H9 (cell line): ENCODE measurements around the gene CACHD1. TPM values are rescaled to one million over a fixed set of nuclear protein-coding genes. Genes with fewer than 3 reads are reported as not detected.

ENCODE experiments used
- DNase-seq: peaks from one replicate; pipeline ENCODE4 v3.0.0-alpha.2; 2017
- H2AFZ ChIP-seq: one replicate; pipeline ENCODE4 v1.6.1; 2013; ENCODE audit warnings: mild to moderate bottlenecking, low read length, control low read depth, moderate library complexity
- H2AK5ac ChIP-seq: 2 replicates; pipeline ENCODE4 v1.6.1; 2013; ENCODE audit warnings: low read length, control low read depth, mixed read lengths; ENCODE audit not compliant: insufficient read length
- H2BK120ac ChIP-seq: one replicate; pipeline ENCODE4 v1.6.1; 2013; ENCODE audit warnings: low read depth, mild to moderate bottlenecking, low read length, control low read depth, inconsistent platforms; ENCODE audit not compliant: poor library complexity, severe bottlenecking
- H2BK12ac ChIP-seq: 2 replicates; pipeline ENCODE4 v1.6.1; 2013; ENCODE audit warnings: low read length, control low read depth, mixed read lengths, low read depth; ENCODE audit not compliant: insufficient read length
- H2BK15ac ChIP-seq: 2 replicates; pipeline ENCODE4 v1.6.1; 2013; ENCODE audit warnings: low read depth, low read length, control low read depth
- H2BK20ac ChIP-seq: one replicate; pipeline ENCODE4 v1.6.1; 2013; ENCODE audit warnings: low read depth, mild to moderate bottlenecking, low read length, control low read depth, inconsistent platforms; ENCODE audit not compliant: poor library complexity, severe bottlenecking
- H2BK5ac ChIP-seq: 2 replicates; pipeline ENCODE4 v1.6.1; 2013; ENCODE audit warnings: low read length, control low read depth, mixed read lengths; ENCODE audit not compliant: insufficient read length
- H3K14ac ChIP-seq: 2 replicates; pipeline ENCODE4 v1.6.1; 2013; ENCODE audit warnings: low read length, control low read depth; ENCODE audit not compliant: insufficient read depth
- H3K18ac ChIP-seq: 2 replicates; pipeline ENCODE4 v1.6.1; 2013; ENCODE audit warnings: low read depth, mild to moderate bottlenecking, mixed read lengths, low read length, control low read depth; ENCODE audit not compliant: insufficient read length
- H3K23ac ChIP-seq: 2 replicates; pipeline ENCODE4 v1.6.1; 2013; ENCODE audit warnings: low read length, control low read depth, mixed read lengths, low read depth; ENCODE audit not compliant: insufficient read length
- H3K23me2 ChIP-seq: 2 replicates; pipeline ENCODE4 v1.6.1; 2013; ENCODE audit warnings: low read depth, mild to moderate bottlenecking, mixed read lengths, low read length, control low read depth; ENCODE audit not compliant: insufficient read length, poor library complexity, severe bottlenecking
- H3K27ac ChIP-seq: 2 replicates; pipeline ENCODE4 v1.5.1; 2013; ENCODE audit warnings: low read length, control low read depth, mixed read lengths, low read depth; ENCODE audit not compliant: insufficient read length
- H3K27me3 ChIP-seq: 2 replicates; pipeline ENCODE4 v1.6.1; 2013; ENCODE audit warnings: low read length, control low read depth, inconsistent platforms; ENCODE audit not compliant: insufficient read depth
- H3K4ac ChIP-seq: 2 replicates; pipeline ENCODE4 v1.6.1; 2013; ENCODE audit warnings: low read depth, mild to moderate bottlenecking, control low read depth, inconsistent platforms, low read length, moderate library complexity
- H3K4me1 ChIP-seq: 2 replicates; pipeline ENCODE4 v1.6.1; 2013; ENCODE audit warnings: low read length, control low read depth, inconsistent platforms; ENCODE audit not compliant: insufficient read depth
- H3K4me2 ChIP-seq: 2 replicates; pipeline ENCODE4 v1.6.1; 2013; ENCODE audit warnings: low read length, control low read depth, mixed read lengths; ENCODE audit not compliant: insufficient read length, insufficient read depth
- H3K56ac ChIP-seq: 2 replicates; pipeline ENCODE4 v1.6.1; 2013; ENCODE audit warnings: low read depth, mild to moderate bottlenecking, mixed read lengths, low read length, control low read depth; ENCODE audit not compliant: insufficient read length
- H3K79me1 ChIP-seq: 2 replicates; pipeline ENCODE4 v1.6.1; 2013; ENCODE audit warnings: low read depth, mild to moderate bottlenecking, moderate library complexity, low read length, control low read depth, inconsistent platforms; ENCODE audit not compliant: insufficient read depth, poor library complexity, severe bottlenecking
- H3K79me2 ChIP-seq: 2 replicates; pipeline ENCODE4 v1.6.1; 2013; ENCODE audit warnings: low read length, control low read depth, inconsistent platforms; ENCODE audit not compliant: insufficient read depth
- H3K9ac ChIP-seq: 2 replicates; pipeline ENCODE4 v1.6.1; 2013; ENCODE audit warnings: low read length, control low read depth, mixed read lengths; ENCODE audit not compliant: insufficient read length; ENCODE audit errors: extremely low read depth
- H3K9me3 ChIP-seq: one replicate; pipeline ENCODE4 v1.6.1; 2013; ENCODE audit warnings: low read depth, low read length, inconsistent platforms; ENCODE audit not compliant: control insufficient read depth
- H3T11ph ChIP-seq: one replicate; pipeline ENCODE4 v1.6.1; 2013; ENCODE audit warnings: mild to moderate bottlenecking, low read length, control low read depth, inconsistent platforms
- H4K20me1 ChIP-seq: one replicate; pipeline ENCODE4 v1.6.1; 2013; ENCODE audit not compliant: control insufficient read depth, insufficient read length, insufficient read depth
- H4K5ac ChIP-seq: 2 replicates; pipeline ENCODE4 v1.6.1; 2013; ENCODE audit warnings: low read depth, mild to moderate bottlenecking, mixed read lengths, low read length, control low read depth; ENCODE audit not compliant: insufficient read length
- H4K8ac ChIP-seq: replicated peaks from 2 replicates; pipeline ENCODE4 v1.6.1; 2013; ENCODE audit warnings: low read length, control low read depth, mixed read lengths, low read depth; ENCODE audit not compliant: insufficient read length
- H4K91ac ChIP-seq: 2 replicates; pipeline ENCODE4 v1.6.1; 2013; ENCODE audit warnings: low read depth, mild to moderate bottlenecking, moderate library complexity, mixed read lengths, low read length, control low read depth; ENCODE audit not compliant: insufficient read length
- H3K27ac Mint-ChIP-seq, 3 experiments: 2 replicates in 2 of 3; 3 replicates in 1 of 3; pipeline ENCODE4 v1.8.0; 2020 to 2021; ENCODE audit warnings: mixed read lengths in 3 of 3, mild to moderate bottlenecking in 1 of 3, moderate library complexity in 1 of 3
- H3K27me3 Mint-ChIP-seq: 2 replicates; pipeline ENCODE4 v1.8.0; 2021; ENCODE audit warnings: low read depth, mild to moderate bottlenecking, moderate library complexity, mixed read lengths
- H3K36me3 Mint-ChIP-seq, 3 experiments: 2 replicates in 2 of 3; 3 replicates in 1 of 3; pipeline ENCODE4 v1.8.0; 2020 to 2021; ENCODE audit warnings: low read depth in 3 of 3, mixed read lengths in 3 of 3; ENCODE audit not compliant: insufficient read depth in 1 of 3
- H3K4me1 Mint-ChIP-seq, 2 experiments: 2 replicates each; pipeline ENCODE4 v1.8.0; 2020; ENCODE audit warnings: mixed read lengths in 2 of 2
- H3K4me3 Mint-ChIP-seq, 2 experiments: 2 replicates in 1 of 2; 3 replicates in 1 of 2; pipeline ENCODE4 v1.8.0; 2020 to 2021; ENCODE audit warnings: mild to moderate bottlenecking in 2 of 2, mixed read lengths in 2 of 2, moderate library complexity in 1 of 2
- H3K9me3 Mint-ChIP-seq, 2 experiments: 2 replicates in 1 of 2; 3 replicates in 1 of 2; pipeline ENCODE4 v1.8.0; 2020; ENCODE audit warnings: mild to moderate bottlenecking in 2 of 2, mixed read lengths in 2 of 2, moderate library complexity in 1 of 2
- WGBS: extraction: QIAGEN DNeasy Blood & Tissue Kit; methylation state at CpG from one replicate; pipeline ENCODE4 v1.1.7; 2013; ENCODE audit warnings: missing lambda C conversion rate, low lambda C conversion rate, mixed read lengths; ENCODE audit not compliant: insufficient read length; ENCODE audit errors: extremely low coverage; 5-methylcytosine and 5-hydroxymethylcytosine counted together
- total RNA-seq: library from RNA; stranded (reverse); gene quantifications from 2 replicates; pipeline ENCODE4 v1.2.1, GENCODE V29; 2021
- TF ChIP-seq, protein P1 (sequence below): fragments of 200-600 bp; sonication (generic); conservative IDR thresholded peaks from 3 replicates; pipeline ENCODE4 v1.8.0; 2021; ENCODE audit warnings: antibody characterized with exemption, mild to moderate bottlenecking

Gene CACHD1
- total RNA-seq, 1 experiment from 2014 or later = 94.2 TPM

DNA sequence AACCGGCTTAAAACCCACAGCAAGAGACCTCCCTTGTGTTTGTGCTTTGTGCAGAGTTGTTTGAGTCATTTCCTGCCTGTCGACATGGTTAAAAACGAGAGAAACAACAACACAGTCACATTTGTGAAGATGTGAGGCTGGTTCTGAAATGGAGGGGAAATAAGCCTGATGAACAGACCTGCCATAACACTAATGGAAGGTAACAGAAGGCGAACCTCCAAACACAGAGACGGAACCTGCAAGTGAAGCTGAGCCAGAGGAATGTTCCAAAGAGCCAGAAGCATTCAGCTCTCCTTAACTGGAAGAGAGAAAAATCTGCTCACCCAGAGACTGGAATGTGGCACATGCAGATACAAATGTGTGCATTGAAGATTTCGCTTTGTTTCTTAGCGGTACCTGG lies 221.7 kb downstream of the CACHD1 start:
- Histone ChIP-seq H3K9me3 (no peaks in the 10 kb centered on the region), H3K4me1 (peaks cover 3% of the 10 kb centered on the region; the same call in 1 of the 2 replicates), H3K23me2 (no peaks in the 10 kb centered on the region), H2BK12ac (no peak overlapping the region), H3K4me2 (no peak overlapping the region), H3K18ac (no peak overlapping the region), H2BK20ac (no peak overlapping the region), H3K23ac (no peak overlapping the region), H2AFZ (no peak overlapping the region), H3K27ac (no peak overlapping the region), H2AK5ac (no peak overlapping the region), H2BK5ac (no peak overlapping the region), H3K9ac (no peak overlapping the region), H2BK15ac (no peak overlapping the region), H3K79me1 (no peaks in the 10 kb centered on the region), H3K79me2 (no peaks in the 10 kb centered on the region), H4K8ac (no peak overlapping the region), H4K91ac (no peak overlapping the region), H3K14ac (no peak overlapping the region), H2BK120ac (no peak overlapping the region), H3T11ph (no peak overlapping the region), H3K4ac (no peak overlapping the region), H4K20me1 (no peaks in the 10 kb centered on the region), H3K56ac (no peak overlapping the region), H4K5ac (no peak overlapping the region), H3K27me3 (no peaks in the 10 kb centered on the region)
- no peak for DNase-seq
- H3K36me3 Mint-ChIP-seq = peaks cover 15 to 73% (median 54%) of the 10 kb centered on the region in 3 experiments; a peak in 6 of 7 replicates
- H3K27ac Mint-ChIP-seq = peak overlapping the region in 2 of 3 experiments; percentile 87 to 90; a peak in 3 of 7 replicates
- H3K4me1 Mint-ChIP-seq = peaks cover 18 to 20% of the 10 kb centered on the region in 2 experiments
- H3K27me3 Mint-ChIP-seq = no peaks in the 10 kb centered on the region; the same call in 1 of the 2 replicates
- no peaks in the 10 kb centered on the region for H3K9me3 Mint-ChIP-seq
- TF ChIP-seq, protein P1, sequence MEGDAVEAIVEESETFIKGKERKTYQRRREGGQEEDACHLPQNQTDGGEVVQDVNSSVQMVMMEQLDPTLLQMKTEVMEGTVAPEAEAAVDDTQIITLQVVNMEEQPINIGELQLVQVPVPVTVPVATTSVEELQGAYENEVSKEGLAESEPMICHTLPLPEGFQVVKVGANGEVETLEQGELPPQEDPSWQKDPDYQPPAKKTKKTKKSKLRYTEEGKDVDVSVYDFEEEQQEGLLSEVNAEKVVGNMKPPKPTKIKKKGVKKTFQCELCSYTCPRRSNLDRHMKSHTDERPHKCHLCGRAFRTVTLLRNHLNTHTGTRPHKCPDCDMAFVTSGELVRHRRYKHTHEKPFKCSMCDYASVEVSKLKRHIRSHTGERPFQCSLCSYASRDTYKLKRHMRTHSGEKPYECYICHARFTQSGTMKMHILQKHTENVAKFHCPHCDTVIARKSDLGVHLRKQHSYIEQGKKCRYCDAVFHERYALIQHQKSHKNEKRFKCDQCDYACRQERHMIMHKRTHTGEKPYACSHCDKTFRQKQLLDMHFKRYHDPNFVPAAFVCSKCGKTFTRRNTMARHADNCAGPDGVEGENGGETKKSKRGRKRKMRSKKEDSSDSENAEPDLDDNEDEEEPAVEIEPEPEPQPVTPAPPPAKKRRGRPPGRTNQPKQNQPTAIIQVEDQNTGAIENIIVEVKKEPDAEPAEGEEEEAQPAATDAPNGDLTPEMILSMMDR = no peak
- no CpG with 5 or more reads among the region's 7 CpGs for WGBS
- H3K4me3 Mint-ChIP-seq = no peak overlapping the region
